ENCODE results near the gene COBL.
A peak's percentile ranks its signal among the peaks of the same experiment; 100 is the strongest.

Gene COBL

DNA sequence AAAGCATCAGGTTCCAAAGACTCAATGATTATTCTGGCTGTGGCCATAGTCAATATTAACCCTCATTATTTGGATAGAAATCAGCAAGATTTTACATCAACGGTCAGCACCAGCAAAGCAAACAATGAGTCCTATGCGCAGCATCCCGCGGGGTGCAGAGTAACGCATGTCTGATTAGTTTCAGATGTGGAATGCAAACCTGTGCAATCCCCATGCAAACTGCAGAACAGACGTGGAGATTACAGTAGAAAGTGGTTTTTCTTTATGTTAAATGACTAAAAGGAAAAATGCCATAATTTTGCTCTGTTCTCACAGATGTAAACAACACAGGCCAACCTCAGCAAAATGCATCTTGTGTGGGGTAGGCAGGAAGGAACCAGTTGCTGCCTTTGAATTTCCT, 275.8 kb downstream of the COBL start:
- Histone ChIP-seq H3K4me1 (ENCODE audit: control insufficient read depth, insufficient read depth, low read length) (no peaks in the 10 kb centered on the region), H3K27me3 (ENCODE audit: control insufficient read depth, insufficient read depth, low read length, poor library complexity, severe bottlenecking) (no peaks in the 10 kb centered on the region), H3K9me3 (ENCODE audit: control insufficient read depth, low read length) (no peaks in the 10 kb centered on the region), H3K36me3 (ENCODE audit: control insufficient read depth, insufficient read depth, low read length) (no peaks in the 10 kb centered on the region), H3K4me3 (ENCODE audit: insufficient read depth, low read depth, low read length) (no peak overlapping the region), H3K27ac (ENCODE audit: insufficient read depth, low read depth, low read length, poor library complexity, severe bottlenecking) (no peak overlapping the region)
- 86 to 89% methylated on average over 6 of the region's 6 CpGs for WGBS, 2 experiments

GRCh38 chr7:51038573-51038972, 278.0 kb downstream of the COBL start:
- WGBS, 2 experiments, result 90 to 95% methylated on average over 3 of the region's 3 CpGs

DNA sequence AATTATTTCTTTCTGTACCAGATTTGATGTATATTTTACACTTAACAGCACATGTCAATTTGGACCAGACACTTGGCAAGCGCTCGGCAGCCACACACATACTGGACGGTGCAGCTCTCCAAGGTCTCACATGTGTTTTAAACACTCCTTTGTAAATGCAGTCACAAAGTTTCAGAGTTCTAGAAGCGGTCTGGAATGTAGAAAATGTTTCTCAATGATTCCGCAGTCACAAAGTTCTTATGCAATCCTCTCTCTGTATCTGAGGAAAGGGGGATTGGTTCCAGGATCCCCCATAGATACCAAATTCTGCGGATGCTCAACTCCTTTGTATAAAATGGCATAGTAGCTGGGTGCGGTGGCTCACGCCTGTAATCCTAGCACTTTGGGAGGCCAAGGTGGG, 280.9 kb downstream of the COBL start:
- peaks cover 17% of the 10 kb centered on the region for H3K4me1 ChIP-seq (ENCODE audit: control insufficient read depth, insufficient read depth, low read length)
- WGBS, 2 experiments, result 90 to 96% methylated on average over 8 of the region's 8 CpGs
- H3K36me3 ChIP-seq (ENCODE audit: control insufficient read depth, insufficient read depth, low read length), result no peaks in the 10 kb centered on the region
- H3K27me3 ChIP-seq (ENCODE audit: control insufficient read depth, insufficient read depth, low read length, poor library complexity, severe bottlenecking), result no peaks in the 10 kb centered on the region
- no peak overlapping the region for H3K27ac ChIP-seq (ENCODE audit: insufficient read depth, low read depth, low read length, poor library complexity, severe bottlenecking)
- H3K4me3 ChIP-seq (ENCODE audit: insufficient read depth, low read depth, low read length), result no peak overlapping the region
- no peaks in the 10 kb centered on the region for H3K9me3 ChIP-seq (ENCODE audit: control insufficient read depth, low read length)

More at GRCh38 chr7:51038573-51038972, 278.0 kb downstream of the COBL start:
- Histone ChIP-seq H3K36me3 (ENCODE audit: control insufficient read depth, insufficient read depth, low read length) (no peaks in the 10 kb centered on the region), H3K9me3 (ENCODE audit: control insufficient read depth, low read length) (no peaks in the 10 kb centered on the region), H3K4me3 (ENCODE audit: insufficient read depth, low read depth, low read length) (no peak overlapping the region), H3K27ac (ENCODE audit: insufficient read depth, low read depth, low read length, poor library complexity, severe bottlenecking) (no peak overlapping the region), H3K27me3 (ENCODE audit: control insufficient read depth, insufficient read depth, low read length, poor library complexity, severe bottlenecking) (no peaks in the 10 kb centered on the region), H3K4me1 (ENCODE audit: control insufficient read depth, insufficient read depth, low read length) (peaks cover 14% of the 10 kb centered on the region)

DNA sequence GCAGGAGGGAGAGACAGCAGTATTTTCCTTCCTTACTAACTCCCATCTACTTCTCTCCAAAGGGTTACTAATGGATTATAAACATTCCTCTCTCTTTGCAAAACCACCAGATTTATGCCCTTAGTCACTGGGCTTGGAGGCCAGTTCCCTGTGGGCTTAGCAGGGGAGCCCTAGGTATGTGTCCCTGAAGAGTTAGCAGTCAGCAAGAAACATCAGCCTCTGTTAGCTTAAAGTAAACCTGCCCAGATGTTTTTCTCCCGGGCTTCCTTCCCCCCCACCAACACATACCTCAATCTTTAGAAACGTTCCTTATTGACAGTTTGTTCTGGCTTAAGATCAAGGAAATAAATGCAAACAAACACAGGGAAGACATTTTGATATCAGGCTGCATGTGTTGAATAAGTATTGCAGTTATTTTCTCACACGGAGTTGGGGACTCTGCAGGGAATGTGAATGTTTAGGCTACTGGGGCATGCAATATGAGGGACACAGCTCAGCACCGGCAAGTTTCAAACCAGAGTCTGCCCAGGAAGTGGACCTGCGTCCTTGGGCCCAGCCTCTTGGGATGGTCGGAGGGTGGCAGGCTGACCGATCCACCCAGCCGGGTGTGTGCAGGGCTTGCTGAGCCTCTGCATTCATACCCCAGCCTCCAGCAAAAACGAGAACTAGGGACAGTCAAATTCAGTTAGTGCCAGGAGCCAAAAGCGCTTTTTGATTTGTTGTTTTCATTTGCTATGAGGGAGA, 281.9 kb downstream of the COBL start:
- Histone ChIP-seq H3K4me3 (ENCODE audit: insufficient read depth, low read depth, low read length) (no peak overlapping the region), H3K36me3 (ENCODE audit: control insufficient read depth, insufficient read depth, low read length) (no peaks in the 10 kb centered on the region), H3K27me3 (ENCODE audit: control insufficient read depth, insufficient read depth, low read length, poor library complexity, severe bottlenecking) (no peaks in the 10 kb centered on the region), H3K9me3 (ENCODE audit: control insufficient read depth, low read length) (no peaks in the 10 kb centered on the region), H3K4me1 (ENCODE audit: control insufficient read depth, insufficient read depth, low read length) (peaks cover 17% of the 10 kb centered on the region), H3K27ac (ENCODE audit: insufficient read depth, low read depth, low read length, poor library complexity, severe bottlenecking) (peak overlapping the region; percentile 6)
- WGBS, 2 experiments, result 72 to 73% methylated on average over 10 of the region's 10 CpGs

GRCh38 chr7:51033727-51034520, 282.7 kb downstream of the COBL start:
- H3K27me3 ChIP-seq (ENCODE audit: control insufficient read depth, insufficient read depth, low read length, poor library complexity, severe bottlenecking), result no peaks in the 10 kb centered on the region
- H3K27ac ChIP-seq (ENCODE audit: insufficient read depth, low read depth, low read length, poor library complexity, severe bottlenecking), result peak overlapping the region; percentile 6
- peaks cover 17% of the 10 kb centered on the region for H3K4me1 ChIP-seq (ENCODE audit: control insufficient read depth, insufficient read depth, low read length)
- no peak overlapping the region for H3K4me3 ChIP-seq (ENCODE audit: insufficient read depth, low read depth, low read length)
- H3K36me3 ChIP-seq (ENCODE audit: control insufficient read depth, insufficient read depth, low read length), result no peaks in the 10 kb centered on the region
- 70 to 71% methylated on average over 8 of the region's 8 CpGs for WGBS, 2 experiments
- H3K9me3 ChIP-seq (ENCODE audit: control insufficient read depth, low read length), result no peaks in the 10 kb centered on the region

DNA sequence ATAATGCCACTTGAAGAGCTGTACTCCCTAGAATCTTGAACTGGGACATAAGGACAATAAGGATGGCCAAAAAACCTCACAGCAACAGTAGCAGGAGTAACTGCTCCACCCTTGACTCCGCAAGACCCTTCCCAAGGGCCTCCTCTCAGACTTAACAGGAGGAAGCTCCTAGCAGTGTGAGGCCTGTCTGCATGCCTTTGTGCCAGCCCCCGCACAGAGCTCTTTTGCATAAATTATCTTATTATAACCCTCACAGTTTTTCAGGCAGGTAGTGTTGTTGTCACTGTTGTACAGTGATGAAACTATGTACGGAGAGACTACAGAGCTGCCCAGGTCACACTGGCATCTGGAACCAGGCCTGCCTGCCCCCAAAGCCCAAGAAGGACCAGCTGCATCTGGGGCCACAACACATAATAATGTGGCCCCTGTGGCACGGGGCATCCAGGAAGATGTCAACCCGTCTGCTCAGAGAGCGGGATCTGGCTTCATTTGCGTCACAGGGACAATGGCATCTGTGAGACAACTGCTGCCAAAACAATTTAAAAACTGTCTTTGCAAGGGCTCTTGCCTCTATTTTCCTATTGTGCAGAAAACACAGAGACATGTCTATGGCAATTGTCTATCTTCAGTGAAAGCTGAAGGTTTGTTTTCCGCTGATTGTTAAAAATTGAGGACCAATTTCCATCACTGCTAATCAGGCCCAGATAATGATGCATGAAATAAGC, 284.7 kb downstream of the COBL start:
- Histone ChIP-seq H3K4me3 (ENCODE audit: insufficient read depth, low read depth, low read length) (no peak overlapping the region), H3K36me3 (ENCODE audit: control insufficient read depth, insufficient read depth, low read length) (no peaks in the 10 kb centered on the region), H3K27me3 (ENCODE audit: control insufficient read depth, insufficient read depth, low read length, poor library complexity, severe bottlenecking) (no peaks in the 10 kb centered on the region), H3K4me1 (ENCODE audit: control insufficient read depth, insufficient read depth, low read length) (peaks cover 17% of the 10 kb centered on the region), H3K27ac (ENCODE audit: insufficient read depth, low read depth, low read length, poor library complexity, severe bottlenecking) (no peak overlapping the region), H3K9me3 (ENCODE audit: control insufficient read depth, low read length) (no peaks in the 10 kb centered on the region)
- 90 to 93% methylated on average over 8 of the region's 8 CpGs for WGBS, 2 experiments

GRCh38 chr7:51031216-51031615, 285.4 kb downstream of the COBL start:
- Histone ChIP-seq H3K9me3 (ENCODE audit: control insufficient read depth, low read length) (no peaks in the 10 kb centered on the region), H3K27ac (ENCODE audit: insufficient read depth, low read depth, low read length, poor library complexity, severe bottlenecking) (no peak overlapping the region), H3K27me3 (ENCODE audit: control insufficient read depth, insufficient read depth, low read length, poor library complexity, severe bottlenecking) (no peaks in the 10 kb centered on the region), H3K4me3 (ENCODE audit: insufficient read depth, low read depth, low read length) (no peak overlapping the region), H3K36me3 (ENCODE audit: control insufficient read depth, insufficient read depth, low read length) (no peaks in the 10 kb centered on the region), H3K4me1 (ENCODE audit: control insufficient read depth, insufficient read depth, low read length) (peaks cover 17% of the 10 kb centered on the region)
- WGBS, 2 experiments, result 94 to 97% methylated on average over 10 of the region's 10 CpGs

DNA sequence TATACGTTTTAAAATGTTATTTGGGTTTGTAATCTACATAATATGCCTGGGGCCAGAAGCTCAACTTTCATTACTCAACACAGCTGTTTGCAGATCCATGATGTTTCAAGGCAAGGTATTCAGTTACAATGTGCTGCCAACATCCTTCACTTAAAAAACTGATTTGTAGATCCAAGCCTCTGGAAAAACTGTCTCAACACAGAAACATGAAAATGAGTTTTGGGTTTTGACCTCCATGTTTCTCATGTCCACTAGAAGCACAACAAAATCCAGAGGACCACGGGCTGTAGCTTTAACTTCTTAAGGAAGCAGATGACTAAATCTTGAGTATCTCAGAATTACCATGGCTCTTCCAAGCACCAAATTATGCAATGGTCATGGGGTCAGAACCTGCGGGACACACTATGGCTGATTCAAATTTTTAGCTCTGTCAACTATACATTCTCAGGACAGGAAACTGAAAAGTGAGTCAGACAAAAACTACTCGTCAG, 286.9 kb downstream of the COBL start:
- H3K36me3 ChIP-seq (ENCODE audit: control insufficient read depth, insufficient read depth, low read length), result no peaks in the 10 kb centered on the region
- 95 to 99% methylated on average over 3 to 4 of the region's 4 CpGs for WGBS, 2 experiments
- peaks cover 15% of the 10 kb centered on the region for H3K4me1 ChIP-seq (ENCODE audit: control insufficient read depth, insufficient read depth, low read length)
- H3K27ac ChIP-seq (ENCODE audit: insufficient read depth, low read depth, low read length, poor library complexity, severe bottlenecking), result no peak overlapping the region
- H3K4me3 ChIP-seq (ENCODE audit: insufficient read depth, low read depth, low read length), result no peak overlapping the region
- no peaks in the 10 kb centered on the region for H3K27me3 ChIP-seq (ENCODE audit: control insufficient read depth, insufficient read depth, low read length, poor library complexity, severe bottlenecking)
- H3K9me3 ChIP-seq (ENCODE audit: control insufficient read depth, low read length), result no peaks in the 10 kb centered on the region

DNA sequence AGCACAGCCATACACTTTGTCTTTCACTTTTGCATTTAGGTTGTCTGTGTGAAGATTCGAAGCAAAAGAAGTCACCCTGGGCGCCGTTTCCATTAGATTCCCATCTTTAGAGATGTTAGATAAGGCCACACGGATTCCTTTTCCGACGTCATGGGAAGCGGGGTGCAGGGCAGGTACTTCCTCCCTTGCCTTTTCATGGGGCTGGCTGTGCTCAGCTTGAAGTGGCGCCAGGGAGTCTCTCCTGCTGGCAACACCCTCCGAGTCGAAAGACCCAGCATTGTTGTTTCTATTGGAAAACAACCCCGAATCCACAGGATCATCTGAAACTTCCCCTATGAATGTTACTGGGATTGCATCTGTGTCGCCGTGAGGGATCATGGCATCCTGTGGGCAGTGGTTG, 287.5 kb downstream of the COBL start:
- Histone ChIP-seq H3K4me3 (ENCODE audit: insufficient read depth, low read depth, low read length) (no peak overlapping the region), H3K9me3 (ENCODE audit: control insufficient read depth, low read length) (no peaks in the 10 kb centered on the region), H3K27ac (ENCODE audit: insufficient read depth, low read depth, low read length, poor library complexity, severe bottlenecking) (no peak overlapping the region), H3K4me1 (ENCODE audit: control insufficient read depth, insufficient read depth, low read length) (peaks cover 9% of the 10 kb centered on the region), H3K36me3 (ENCODE audit: control insufficient read depth, insufficient read depth, low read length) (no peaks in the 10 kb centered on the region), H3K27me3 (ENCODE audit: control insufficient read depth, insufficient read depth, low read length, poor library complexity, severe bottlenecking) (no peaks in the 10 kb centered on the region)
- WGBS, 2 experiments, result 90 to 91% methylated on average over 13 of the region's 13 CpGs
